WTC11 (cell line): Measurements from ENCODE around the gene SRSF1. TPM values are rescaled to one million over a fixed set of nuclear protein-coding genes. Genes with fewer than 3 reads are reported as not detected.

ENCODE experiments used
- ATAC-seq: fragments of 200-7000 bp; cut with Tn5 transposase; 2 replicates; pipeline ENCODE4 v1.10.0; 2021; ENCODE audit warnings: mild to moderate bottlenecking, moderate library complexity
- CTCF ChIA-PET: fragments of 300-600 bp; sonication (Branson Sonifier 250); formaldehyde crosslinking; loops from one replicate; lab custom pipeline; 2021; ENCODE audit warnings: antibody characterized with exemption; lab: Charles Lee
- POLR2A ChIA-PET: fragments of 350-600 bp; sonication (Branson Sonifier 250); formaldehyde crosslinking; loops from one replicate; lab custom pipeline; 2021; ENCODE audit warnings: antibody characterized with exemption; lab: Charles Lee
- DNase-seq: peaks from one replicate; pipeline ENCODE4 v3.0.0; 2021; ENCODE audit warnings: low spot score
- H3K27ac Mint-ChIP-seq: 2 replicates; pipeline ENCODE4 v1.8.0; 2021; ENCODE audit warnings: mixed read lengths
- H3K27me3 Mint-ChIP-seq: 2 replicates; pipeline ENCODE4 v1.8.0; 2021; ENCODE audit warnings: low read depth, mild to moderate bottlenecking, moderate library complexity, mixed read lengths
- H3K36me3 Mint-ChIP-seq: 2 replicates; pipeline ENCODE4 v1.8.0; 2021; ENCODE audit warnings: mixed read lengths
- H3K4me1 Mint-ChIP-seq: 2 replicates; pipeline ENCODE4 v1.8.0; 2022; ENCODE audit warnings: mixed read lengths
- H3K4me3 Mint-ChIP-seq: 2 replicates; pipeline ENCODE4 v1.8.0; 2021; ENCODE audit warnings: mild to moderate bottlenecking, moderate library complexity, mixed read lengths
- H3K9me3 Mint-ChIP-seq: 2 replicates; pipeline ENCODE4 v1.8.0; 2021; ENCODE audit warnings: mixed read lengths
- E2F1 ChIP-seq: sonication (generic); formaldehyde crosslinking; IDR thresholded peaks from 2 replicates; pipeline ENCODE4 v1.8.0; 2022; ENCODE audit warnings: mild to moderate bottlenecking, missing genetic modification reagents
- ERG ChIP-seq: fragments of 250-450 bp; sonication (Bioruptor Pico); IDR thresholded peaks from 2 replicates; pipeline ENCODE4 v1.8.0; 2021; ENCODE audit warnings: mild to moderate bottlenecking
- ESRRA ChIP-seq: sonication (generic); formaldehyde crosslinking; IDR thresholded peaks from 2 replicates; pipeline ENCODE4 v1.8.1; 2022; ENCODE audit warnings: mild to moderate bottlenecking, missing genetic modification reagents, borderline replicate concordance
- FOXJ3 ChIP-seq: sonication (generic); formaldehyde crosslinking; IDR thresholded peaks from 2 replicates; pipeline ENCODE4 v1.9.0; 2021; ENCODE audit warnings: missing genetic modification reagents, mild to moderate bottlenecking, borderline replicate concordance
- FOXP1 ChIP-seq: sonication (generic); formaldehyde crosslinking; IDR thresholded peaks from 2 replicates; pipeline ENCODE4 v1.8.0; 2022; ENCODE audit warnings: missing genetic modification reagents, mild to moderate bottlenecking, moderate library complexity, borderline replicate concordance
- GABPB1 ChIP-seq: sonication (generic); formaldehyde crosslinking; IDR thresholded peaks from 2 replicates; pipeline ENCODE4 v1.8.1; 2023; ENCODE audit warnings: mild to moderate bottlenecking, missing genetic modification reagents
- HMGA2 ChIP-seq: fragments of 250-450 bp; sonication (Bioruptor Pico); IDR thresholded peaks from 2 replicates; pipeline ENCODE4 v1.4.0; 2021; ENCODE audit warnings: mild to moderate bottlenecking, moderate library complexity
- KAT7 ChIP-seq: sonication (generic); formaldehyde crosslinking; IDR thresholded peaks from 2 replicates; pipeline ENCODE4 v1.8.1; 2023; ENCODE audit warnings: missing genetic modification reagents, mild to moderate bottlenecking, borderline replicate concordance
- MAX ChIP-seq: sonication (generic); formaldehyde crosslinking; IDR thresholded peaks from 2 replicates; pipeline ENCODE4 v1.8.0; 2022; ENCODE audit warnings: mild to moderate bottlenecking, missing genetic modification reagents
- MYBL2 ChIP-seq: sonication (generic); formaldehyde crosslinking; IDR thresholded peaks from 2 replicates; pipeline ENCODE4 v1.8.1; 2023; ENCODE audit warnings: mild to moderate bottlenecking, moderate library complexity, missing genetic modification reagents
- NFATC4 ChIP-seq: fragments of 250-450 bp; sonication (Bioruptor Pico); IDR thresholded peaks from 2 replicates; pipeline ENCODE4 v1.9.0; 2021; ENCODE audit warnings: mild to moderate bottlenecking
- PRDM15 ChIP-seq: sonication (generic); formaldehyde crosslinking; IDR thresholded peaks from 2 replicates; pipeline ENCODE4 v1.8.0; 2022; ENCODE audit warnings: missing genetic modification reagents
- RELA ChIP-seq: sonication (generic); formaldehyde crosslinking; IDR thresholded peaks from 2 replicates; pipeline ENCODE4 v1.8.1; 2022; ENCODE audit warnings: missing genetic modification reagents, mild to moderate bottlenecking, borderline replicate concordance
- STAT6 ChIP-seq: sonication (generic); formaldehyde crosslinking; conservative IDR thresholded peaks from 2 replicates; pipeline ENCODE4 v1.8.1; 2023; ENCODE audit warnings: mild to moderate bottlenecking, low read depth, missing genetic modification reagents, moderate library complexity
- ZNF396 ChIP-seq: fragments of 250-450 bp; sonication (Bioruptor Pico); IDR thresholded peaks from 2 replicates; pipeline ENCODE4 v1.8.0; 2021; ENCODE audit warnings: mild to moderate bottlenecking, moderate library complexity, borderline replicate concordance
- total RNA-seq: library from RNA; stranded (reverse); gene quantifications from 3 replicates; pipeline ENCODE4 v1.2.3, GENCODE V29; 2021
- TF ChIP-seq, protein P1 (sequence below): fragments of 250-450 bp; sonication (Bioruptor Pico); IDR thresholded peaks from 2 replicates; pipeline ENCODE4 v2.1.2; 2022; ENCODE audit warnings: mild to moderate bottlenecking, moderate library complexity
- TF ChIP-seq, protein P2 (sequence below): sonication (generic); formaldehyde crosslinking; IDR thresholded peaks from 2 replicates; pipeline ENCODE4 v1.8.1; 2023; ENCODE audit warnings: mild to moderate bottlenecking, missing genetic modification reagents, borderline replicate concordance

Gene SRSF1
- total RNA-seq, 1 experiment from 2014 or later = 387 TPM

DNA sequence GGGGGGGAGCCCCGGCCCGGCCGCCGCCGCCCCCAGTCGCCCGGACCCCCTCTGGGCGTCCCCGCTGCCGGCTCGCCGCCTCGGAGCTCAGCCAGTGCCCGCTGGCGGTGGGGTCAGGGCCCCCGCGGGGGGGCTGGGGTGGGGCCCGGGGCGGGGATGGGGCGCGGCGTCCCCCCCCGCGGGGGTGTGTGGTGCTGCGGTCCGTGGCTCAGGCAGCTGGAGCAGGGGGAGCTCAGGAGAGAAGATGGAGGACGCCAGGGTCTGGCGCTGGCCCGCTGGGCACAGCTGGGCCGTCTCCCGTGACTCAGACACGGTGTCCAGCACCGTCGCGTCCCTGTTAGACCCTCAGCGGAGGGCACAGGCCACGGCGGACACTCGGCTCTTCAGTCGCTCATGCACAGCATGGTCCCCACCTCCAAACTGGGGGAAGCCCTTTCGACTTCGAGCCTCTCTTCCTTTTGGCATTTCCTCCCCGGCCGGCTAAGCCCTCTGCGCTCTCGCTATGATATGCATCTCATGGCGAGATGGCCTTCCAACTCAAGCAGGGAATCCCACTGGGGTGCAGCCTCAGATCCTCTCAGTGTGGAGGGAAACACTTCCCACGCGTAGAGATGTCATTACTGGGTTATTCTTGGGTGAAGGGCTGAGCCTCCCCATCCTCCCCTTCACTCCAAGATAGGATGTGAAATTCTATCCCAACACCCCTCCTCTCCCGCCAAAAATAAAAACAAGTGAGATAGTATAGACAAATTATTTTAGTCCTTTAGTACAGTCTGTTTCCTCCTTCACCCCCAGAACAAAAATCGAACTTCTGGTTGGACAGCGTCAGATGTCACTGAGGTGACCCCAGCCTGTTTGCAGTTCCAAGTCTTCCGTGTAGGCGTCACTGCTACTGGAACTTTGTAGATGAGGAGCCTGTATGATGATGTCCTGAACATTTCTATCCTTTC lies 18.5 kb downstream of the SRSF1 start:
- DNase-seq (peak; percentile 52), ATAC-seq (peak; percentile 59)
- CTCF ChIA-PET = interaction anchor here (1.0 to 3.5 kb wide), 5 partner anchors 12 to 131 kb away, joined by 4 to 23 read pairs (median 5); partner anchors contain the start of gene CUEDC1
- Mint-ChIP-seq H3K4me3 (peak overlapping the region; percentile 86), H3K4me1 (peaks cover 71% of the 10 kb centered on the region), H3K36me3 (no peaks in the 10 kb centered on the region), H3K9me3 (no peaks in the 10 kb centered on the region), H3K27me3 (no peaks in the 10 kb centered on the region), H3K27ac (peak overlapping the region; percentile 96)
- POLR2A ChIA-PET = interaction anchor here (0.5 to 1.1 kb wide), 9 partner anchors 9 to 129 kb away, joined by 3 to 9 read pairs (median 3); partner anchors contain the start of gene SRSF1
- TF ChIP-seq FOXJ3 (CRISPR knock-in tag) = no peak
- peak; percentile 41; the same call in 1 of the 2 replicates for TF ChIP-seq ESRRA (CRISPR knock-in tag)
- no peak for TF ChIP-seq PRDM15 (CRISPR knock-in tag)
- TF ChIP-seq, protein P1, sequence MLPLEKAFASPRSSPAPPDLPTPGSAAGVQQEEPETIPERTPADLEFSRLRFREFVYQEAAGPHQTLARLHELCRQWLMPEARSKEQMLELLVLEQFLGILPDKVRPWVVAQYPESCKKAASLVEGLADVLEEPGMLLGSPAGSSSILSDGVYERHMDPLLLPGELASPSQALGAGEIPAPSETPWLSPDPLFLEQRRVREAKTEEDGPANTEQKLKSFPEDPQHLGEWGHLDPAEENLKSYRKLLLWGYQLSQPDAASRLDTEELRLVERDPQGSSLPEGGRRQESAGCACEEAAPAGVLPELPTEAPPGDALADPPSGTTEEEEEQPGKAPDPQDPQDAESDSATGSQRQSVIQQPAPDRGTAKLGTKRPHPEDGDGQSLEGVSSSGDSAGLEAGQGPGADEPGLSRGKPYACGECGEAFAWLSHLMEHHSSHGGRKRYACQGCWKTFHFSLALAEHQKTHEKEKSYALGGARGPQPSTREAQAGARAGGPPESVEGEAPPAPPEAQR (CRISPR knock-in tag) = no peak
- TF ChIP-seq FOXP1 (CRISPR knock-in tag) = peak; percentile 84; the same call in 1 of the 2 replicates
- no peak for TF ChIP-seq ZNF396 (CRISPR knock-in tag)
- TF ChIP-seq E2F1 = 0 out of 2 replicates have a peak, but pooled peaks have one; percentile 26
- no peak for TF ChIP-seq STAT6 (CRISPR knock-in tag)
- peak; percentile 52 for TF ChIP-seq GABPB1 (CRISPR knock-in tag)
- no peak for TF ChIP-seq MYBL2 (CRISPR knock-in tag)
- TF ChIP-seq ERG (CRISPR knock-in tag) = peak; percentile 98
- no peak for TF ChIP-seq HMGA2 (CRISPR knock-in tag)
- no peak for TF ChIP-seq KAT7 (CRISPR knock-in tag)
- TF ChIP-seq NFATC4 (CRISPR knock-in tag) = peak; percentile 96
- no peak for TF ChIP-seq RELA (CRISPR knock-in tag)
- TF ChIP-seq, protein P2, sequence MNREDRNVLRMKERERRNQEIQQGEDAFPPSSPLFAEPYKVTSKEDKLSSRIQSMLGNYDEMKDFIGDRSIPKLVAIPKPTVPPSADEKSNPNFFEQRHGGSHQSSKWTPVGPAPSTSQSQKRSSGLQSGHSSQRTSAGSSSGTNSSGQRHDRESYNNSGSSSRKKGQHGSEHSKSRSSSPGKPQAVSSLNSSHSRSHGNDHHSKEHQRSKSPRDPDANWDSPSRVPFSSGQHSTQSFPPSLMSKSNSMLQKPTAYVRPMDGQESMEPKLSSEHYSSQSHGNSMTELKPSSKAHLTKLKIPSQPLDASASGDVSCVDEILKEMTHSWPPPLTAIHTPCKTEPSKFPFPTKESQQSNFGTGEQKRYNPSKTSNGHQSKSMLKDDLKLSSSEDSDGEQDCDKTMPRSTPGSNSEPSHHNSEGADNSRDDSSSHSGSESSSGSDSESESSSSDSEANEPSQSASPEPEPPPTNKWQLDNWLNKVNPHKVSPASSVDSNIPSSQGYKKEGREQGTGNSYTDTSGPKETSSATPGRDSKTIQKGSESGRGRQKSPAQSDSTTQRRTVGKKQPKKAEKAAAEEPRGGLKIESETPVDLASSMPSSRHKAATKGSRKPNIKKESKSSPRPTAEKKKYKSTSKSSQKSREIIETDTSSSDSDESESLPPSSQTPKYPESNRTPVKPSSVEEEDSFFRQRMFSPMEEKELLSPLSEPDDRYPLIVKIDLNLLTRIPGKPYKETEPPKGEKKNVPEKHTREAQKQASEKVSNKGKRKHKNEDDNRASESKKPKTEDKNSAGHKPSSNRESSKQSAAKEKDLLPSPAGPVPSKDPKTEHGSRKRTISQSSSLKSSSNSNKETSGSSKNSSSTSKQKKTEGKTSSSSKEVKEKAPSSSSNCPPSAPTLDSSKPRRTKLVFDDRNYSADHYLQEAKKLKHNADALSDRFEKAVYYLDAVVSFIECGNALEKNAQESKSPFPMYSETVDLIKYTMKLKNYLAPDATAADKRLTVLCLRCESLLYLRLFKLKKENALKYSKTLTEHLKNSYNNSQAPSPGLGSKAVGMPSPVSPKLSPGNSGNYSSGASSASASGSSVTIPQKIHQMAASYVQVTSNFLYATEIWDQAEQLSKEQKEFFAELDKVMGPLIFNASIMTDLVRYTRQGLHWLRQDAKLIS = no peak
- 0 out of 2 replicates have a peak, but pooled peaks have one; percentile 25 for TF ChIP-seq MAX (CRISPR knock-in tag)
